Tibial nerve (tissue), 3 donors: ENCODE data around the gene ATP1B3.
"Not testable (repeated sequence)": the region's sequence is repeated elsewhere in the genome, so short reads cannot be mapped to it uniquely, and the experiment has no call there.

Experiments
- CTCF ChIP-seq, 5 experiments: fragments of 200-600 bp in 3 of 5; fragments of 450-650 bp in 2 of 5; sonication (generic) in 3 of 5; IDR thresholded peaks; one replicate each; pipeline ENCODE4 v1.5.1; 2016 to 2019; ENCODE audit warnings: antibody characterized with exemption in 5 of 5, mild to moderate bottlenecking in 3 of 5, moderate library complexity in 2 of 5
- POLR2A ChIP-seq, 2 donors: fragments of 450-650 bp; IDR thresholded peaks; one replicate each; pipeline ENCODE4 v1.6.1; 2017; ENCODE audit warnings: antibody characterized with exemption in 2 of 2, mild to moderate bottlenecking in 2 of 2, moderate library complexity in 2 of 2

DNA sequence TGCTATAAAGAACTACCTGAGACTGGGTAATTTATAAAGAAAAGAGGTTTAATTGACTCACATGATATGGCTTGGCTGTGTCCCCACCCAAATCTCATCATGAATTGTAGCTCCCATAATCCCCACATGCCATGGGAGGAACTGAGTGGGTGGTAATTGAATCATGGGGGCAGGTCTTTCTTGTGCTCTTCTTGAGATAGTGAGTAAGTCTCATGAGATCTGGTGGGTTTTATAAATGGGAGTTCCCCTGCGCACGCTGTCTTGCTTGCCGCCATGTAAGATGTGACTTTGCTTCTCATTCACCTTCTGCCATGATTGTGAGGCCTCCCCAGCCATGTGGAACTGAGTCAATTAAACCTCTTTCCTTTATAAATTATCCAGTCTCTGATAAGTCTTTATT is 12.1 kb downstream of the ATP1B3 start:
- not testable (repeated sequence) for TF ChIP-seq POLR2A, CTCF (IDR thresholded peaks at IDR 0.05)
